Measurements from ENCODE around the gene DDX1. TPM values are rescaled to one million over a fixed set of nuclear protein-coding genes. Genes with fewer than 3 reads are reported as not detected.

The DDX1 gene
- total and polyA plus RNA-seq, 9 donors, result 36.5 to 80.1 (median 67.4) TPM

- Histone ChIP-seq H3K27ac (no peak overlapping the region), H3K36me3 (no peaks in the 10 kb centered on the region), H3K4me1 (ENCODE audit: insufficient read depth) (peaks cover 2% of the 10 kb centered on the region), H3K4me3 (no peak overlapping the region), H3K27me3 (no peaks in the 10 kb centered on the region), H3K9me3 (no peaks in the 10 kb centered on the region)
- intact Hi-C loops (cut with DNase I), result no loop called here
- no peak for DNase-seq
- WGBS, 3 donors, result 92 to 93% (median 93%) methylated on average over 4 of the region's 4 CpGs
- no peak for TF ChIP-seq POLR2A (IDR thresholded peaks at IDR 0.05)
- TF ChIP-seq EP300 (IDR thresholded peaks at IDR 0.05), result no peak
- TF ChIP-seq CTCF (IDR thresholded peaks at IDR 0.05), result no peak
These were observed 35.2 kb upstream of the DDX1 start for GRCh38 chr2:15556311-15556930.

- H3K36me3 ChIP-seq, result no peaks in the 10 kb centered on the region
- no peaks in the 10 kb centered on the region for H3K9me3 ChIP-seq
- 74 to 80% (median 76%) methylated on average over 5 of the region's 5 CpGs for WGBS, 3 donors
- no peaks in the 10 kb centered on the region for H3K27me3 ChIP-seq
- no peak overlapping the region for H3K27ac ChIP-seq
- no peak for DNase-seq
- intact Hi-C loops (cut with DNase I), result no loop called here
- TF ChIP-seq POLR2A (IDR thresholded peaks at IDR 0.05) (no peak), EP300 (IDR thresholded peaks at IDR 0.05) (no peak), CTCF (IDR thresholded peaks at IDR 0.05) (no peak)
- H3K4me1 ChIP-seq (ENCODE audit: insufficient read depth), result peaks cover 2% of the 10 kb centered on the region
- H3K4me3 ChIP-seq, result no peak overlapping the region
These were observed 33.8 kb upstream of the DDX1 start for GRCh38 chr2:15557887-15558311.

- peaks cover 2% of the 10 kb centered on the region for H3K4me1 ChIP-seq (ENCODE audit: insufficient read depth)
- no peaks in the 10 kb centered on the region for H3K27me3 ChIP-seq
- 53 to 58% (median 55%) methylated on average over 6 of the region's 6 CpGs for WGBS, 3 donors
- intact Hi-C loops (cut with DNase I), result no loop called here
- TF ChIP-seq CTCF (IDR thresholded peaks at IDR 0.05), result no peak
- no peaks in the 10 kb centered on the region for H3K9me3 ChIP-seq
- no peak for DNase-seq
- H3K36me3 ChIP-seq, result no peaks in the 10 kb centered on the region
- peak overlapping the region; percentile 71 for H3K4me3 ChIP-seq
- no peak overlapping the region for H3K27ac ChIP-seq
These were observed 32.1 kb upstream of the DDX1 start for GRCh38 chr2:15559379-15560139.

- Histone ChIP-seq H3K9me3 (no peaks in the 10 kb centered on the region), H3K4me1 (ENCODE audit: insufficient read depth) (peaks cover 2% of the 10 kb centered on the region), H3K27ac (peak overlapping the region in 1 of 2 donors; percentile 27), H3K4me3 (peak overlapping the region; percentile 71), H3K36me3 (no peaks in the 10 kb centered on the region), H3K27me3 (no peaks in the 10 kb centered on the region)
- intact Hi-C loops (cut with DNase I), result no loop called here
- WGBS, 3 donors, result 0% methylated on average over 32 of the region's 32 CpGs
- TF ChIP-seq EP300 (IDR thresholded peaks at IDR 0.05), result no peak
- TF ChIP-seq POLR2A (IDR thresholded peaks at IDR 0.05), result no peak
- no peak for TF ChIP-seq CTCF (IDR thresholded peaks at IDR 0.05)
- peak in 3 of 5 donors; percentile 16 to 40 (median 18) for DNase-seq
These were observed 31.3 kb upstream of the DDX1 start for GRCh38 chr2:15560140-15560987.

Measured in ovary (tissue), 9 donors.